Inflammatory macrophage treated with lipopolysaccharide for 1 hour (primary cell): ENCODE results near the gene MR1.
"Not testable (repeated sequence)": the region's sequence is repeated elsewhere in the genome, so short reads cannot be mapped to it uniquely, and the experiment has no call there.

Experiments
- DNase-seq, 2 donors: peaks; one replicate each; pipeline ENCODE4 v3.0.0-alpha.2; 2020 to 2022

Gene MR1

GRCh38 chr1:181032535-181032934 is 1.2 kb upstream of the MR1 start:
- DNase-seq: peak; percentile 45 to 57

- peak; percentile 80 to 95 for DNase-seq
Measured at GRCh38 chr1:181033128-181033798, 520 bp upstream of the MR1 start.

GRCh38 chr1:181035210-181035609 is 1.4 kb downstream of the MR1 start:
- DNase-seq: not testable (repeated sequence)

- DNase-seq: peak; percentile 65 to 83
Measured at GRCh38 chr1:181036107-181036836, 2.5 kb downstream of the MR1 start.

GRCh38 chr1:181037386-181037785 is 3.6 kb downstream of the MR1 start:
- DNase-seq: peak in 1 of 2 donors; percentile 43

GRCh38 chr1:181038399-181038873 is 4.7 kb downstream of the MR1 start:
- DNase-seq: peak; percentile 69 to 91

- no peak for DNase-seq
Measured at GRCh38 chr1:181040284-181040865, 6.6 kb downstream of the MR1 start.

- DNase-seq: peak; percentile 89 to 94
Measured at GRCh38 chr1:181043025-181043888, 9.5 kb downstream of the MR1 start.

- DNase-seq: peak; percentile 66 to 68
Measured at GRCh38 chr1:181044449-181044966, 10.7 kb downstream of the MR1 start.

GRCh38 chr1:181045946-181046345 is 12.2 kb downstream of the MR1 start:
- DNase-seq: not testable (repeated sequence)

GRCh38 chr1:181049378-181049777 is 15.6 kb downstream of the MR1 start:
- no peak for DNase-seq

- no peak for DNase-seq
Measured at GRCh38 chr1:181050922-181051321, 17.1 kb downstream of the MR1 start.

GRCh38 chr1:181056560-181056959 is 22.8 kb downstream of the MR1 start:
- no peak for DNase-seq

GRCh38 chr1:181057079-181057478 is 23.3 kb downstream of the MR1 start:
- DNase-seq: no peak

- DNase-seq: no peak
Measured at GRCh38 chr1:181059435-181059834, 25.7 kb downstream of the MR1 start.

- DNase-seq: peak in 1 of 2 donors; percentile 52
Measured at GRCh38 chr1:181060066-181060465, 26.3 kb downstream of the MR1 start.

GRCh38 chr1:181060947-181061346 is 27.2 kb downstream of the MR1 start:
- DNase-seq: not testable (repeated sequence)

GRCh38 chr1:181061487-181061886 is 27.7 kb downstream of the MR1 start:
- DNase-seq: no peak

- peak; percentile 89 to 98 for DNase-seq
Measured at GRCh38 chr1:181061891-181062835, 28.4 kb downstream of the MR1 start.

GRCh38 chr1:181062836-181063428 is 29.1 kb downstream of the MR1 start:
- DNase-seq: peak; percentile 54 to 80
